ENCODE measurements around the gene GDF9.
"Not testable (repeated sequence)": the region's sequence is repeated elsewhere in the genome, so short reads cannot be mapped to it uniquely, and the experiment has no call there.

GDF9 gene

DNA sequence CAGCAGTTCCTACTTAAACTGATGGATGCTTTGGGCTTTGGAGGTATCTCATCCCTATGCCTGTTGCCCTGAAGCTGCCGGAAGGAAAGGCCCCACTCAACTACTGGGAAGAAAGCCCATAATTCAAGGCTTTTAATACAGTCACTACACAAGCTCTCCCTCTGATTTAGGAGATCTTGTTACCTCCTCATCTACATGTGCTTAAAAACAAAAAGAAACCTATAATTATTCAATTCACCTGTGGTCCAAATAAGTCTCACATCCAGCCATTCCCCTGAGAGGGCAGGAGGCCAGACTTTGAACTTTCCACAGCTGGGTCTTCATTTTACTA is 6.5 kb upstream of the GDF9 start:
- no peak for DNase-seq

DNA sequence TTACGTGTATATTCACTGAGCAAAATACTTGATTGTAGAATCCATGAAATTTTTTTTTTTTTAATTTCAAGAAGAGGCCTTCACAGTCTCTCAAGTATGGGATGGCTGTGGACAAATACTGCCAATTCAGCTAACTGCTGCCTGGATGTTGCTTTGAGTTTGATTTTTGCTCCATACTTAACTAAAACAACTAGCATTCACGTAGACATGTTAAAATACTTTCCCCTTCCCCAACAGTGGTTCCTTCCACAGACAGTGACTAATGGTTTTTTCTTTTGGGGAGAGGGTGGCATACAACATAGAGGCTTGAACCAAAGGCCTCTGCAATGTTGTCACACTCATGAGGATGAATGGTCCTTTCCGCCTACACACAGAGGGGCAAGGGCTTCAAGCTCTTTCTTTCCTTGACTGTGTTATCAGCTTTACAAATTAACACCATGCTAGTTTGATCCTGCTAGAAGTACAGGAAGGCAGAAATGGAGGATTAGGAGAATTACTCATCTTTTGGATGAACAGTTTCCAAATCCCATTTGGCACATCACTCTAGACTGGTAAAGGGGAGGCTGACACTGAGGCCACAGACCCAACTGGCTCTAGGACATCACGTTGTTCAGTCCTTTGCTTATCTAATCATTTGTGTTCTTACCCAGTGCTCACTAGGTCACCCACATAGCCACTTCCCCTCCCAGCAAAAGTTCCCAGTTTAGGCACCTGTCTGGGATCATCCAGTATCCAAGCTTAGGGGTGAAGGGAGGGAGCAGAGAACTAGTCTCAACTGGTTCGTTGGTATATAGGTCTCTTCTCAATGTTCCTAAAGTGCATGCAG is 5.4 kb upstream of the GDF9 start:
- DNase-seq: no peak

DNA sequence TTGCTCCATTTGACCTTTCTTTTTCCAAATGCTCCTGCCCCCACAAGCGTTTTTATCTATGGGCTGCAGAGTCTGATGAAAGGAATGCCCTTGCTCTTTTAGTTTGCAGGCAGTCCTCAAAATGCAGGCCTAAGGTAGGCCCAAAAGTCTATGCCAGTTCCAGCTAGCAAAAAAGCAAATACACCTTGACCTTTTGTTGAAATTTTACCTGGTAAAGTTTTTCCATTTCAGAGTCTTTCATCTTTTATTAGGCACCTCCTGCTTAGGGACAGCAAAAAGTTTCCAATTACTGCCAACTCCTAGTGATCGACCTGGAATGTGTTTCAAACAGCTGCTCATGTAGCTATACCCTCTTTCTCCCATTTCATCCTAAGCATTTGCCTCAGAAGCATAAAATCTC is 4.5 kb upstream of the GDF9 start:
- no peak for DNase-seq

- DNase-seq: no peak
These were observed 2.5 kb upstream of the GDF9 start for GRCh38 chr5:132868754-132869153.

GRCh38 chr5:132867046-132867451 is 780 bp upstream of the GDF9 start:
- DNase-seq: no peak

DNA sequence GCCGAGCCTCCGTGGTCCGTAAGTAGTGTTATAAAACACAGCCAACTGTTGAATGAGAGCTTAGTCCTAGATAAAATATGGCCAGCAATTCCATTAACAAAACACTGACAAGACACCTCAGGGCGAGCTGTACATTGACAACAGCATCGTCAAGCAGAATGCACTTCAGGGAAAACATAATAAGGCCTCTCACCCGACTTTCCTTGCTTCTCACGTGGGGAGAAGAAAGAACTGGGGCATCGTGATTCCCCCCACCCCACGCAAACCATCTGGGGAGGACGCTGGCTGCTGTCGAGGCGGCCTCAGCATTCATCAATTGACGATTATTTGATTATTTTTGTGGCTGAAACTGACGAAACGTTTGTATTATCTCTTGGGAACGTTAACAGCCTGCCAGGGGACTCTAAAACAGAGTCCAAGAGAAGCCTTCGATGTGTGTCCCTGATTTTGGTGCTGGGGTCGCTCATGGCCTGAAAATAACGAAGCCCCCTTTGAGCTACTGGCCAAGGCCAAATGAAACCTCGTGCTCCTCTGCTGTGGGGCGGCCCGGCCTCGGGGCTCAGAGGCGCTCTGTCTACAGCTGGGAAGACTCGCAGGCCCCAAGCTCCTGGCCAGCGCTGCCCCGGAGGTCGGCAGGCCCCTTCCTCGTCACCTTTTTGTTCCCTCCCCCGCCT is 464 bp downstream of the GDF9 start:
- no peak for DNase-seq

GRCh38 chr5:132860742-132861141 is 5.5 kb downstream of the GDF9 start:
- DNase-seq: no peak

DNA sequence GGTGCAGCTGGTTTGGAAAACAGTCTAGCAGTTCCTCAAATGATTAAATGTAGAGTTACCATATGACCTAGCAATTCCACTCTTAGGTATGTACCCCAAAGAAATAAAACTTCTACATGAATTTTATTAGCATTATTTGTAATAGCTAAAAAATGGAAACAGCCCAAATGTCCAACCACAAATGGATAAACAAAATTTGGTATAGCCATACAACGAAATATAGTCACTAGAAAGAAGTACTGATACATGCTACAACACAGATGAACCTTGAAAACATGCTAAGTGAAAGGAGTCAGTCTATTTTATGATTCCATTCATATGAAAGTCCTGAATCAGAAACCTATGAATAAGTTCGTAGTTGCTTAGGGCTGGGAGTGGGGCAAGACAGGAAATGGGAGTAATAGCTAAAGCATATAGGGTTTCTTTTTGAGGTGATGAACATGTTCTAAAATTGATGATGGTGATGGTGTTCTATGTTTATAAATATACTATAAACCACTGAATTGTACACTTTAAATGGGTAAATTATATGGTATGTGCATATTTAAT is 6.3 kb downstream of the GDF9 start:
- DNase-seq: no peak

GRCh38 chr5:132856011-132856410 is 10.3 kb downstream of the GDF9 start:
- DNase-seq: no peak

DNA sequence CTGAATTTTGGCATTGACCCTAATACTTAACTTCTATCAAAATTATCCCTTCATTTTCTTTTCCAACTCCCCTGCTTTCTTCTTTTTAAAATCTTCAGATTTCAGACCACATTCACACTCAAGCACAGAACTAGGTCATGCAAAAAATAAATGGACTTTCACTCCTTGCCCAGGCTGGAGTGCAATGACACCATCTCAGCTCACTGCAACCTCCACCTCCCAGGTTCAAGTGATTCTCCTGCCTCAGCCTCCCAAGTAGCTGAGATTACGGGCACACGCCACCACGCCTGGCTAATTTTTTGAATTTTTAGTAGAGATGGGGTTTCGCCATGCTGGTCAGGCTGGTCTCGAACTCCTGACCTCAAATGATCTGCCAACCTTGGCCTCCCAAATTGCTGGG is 11.3 kb downstream of the GDF9 start:
- not testable (repeated sequence) for DNase-seq

DNA sequence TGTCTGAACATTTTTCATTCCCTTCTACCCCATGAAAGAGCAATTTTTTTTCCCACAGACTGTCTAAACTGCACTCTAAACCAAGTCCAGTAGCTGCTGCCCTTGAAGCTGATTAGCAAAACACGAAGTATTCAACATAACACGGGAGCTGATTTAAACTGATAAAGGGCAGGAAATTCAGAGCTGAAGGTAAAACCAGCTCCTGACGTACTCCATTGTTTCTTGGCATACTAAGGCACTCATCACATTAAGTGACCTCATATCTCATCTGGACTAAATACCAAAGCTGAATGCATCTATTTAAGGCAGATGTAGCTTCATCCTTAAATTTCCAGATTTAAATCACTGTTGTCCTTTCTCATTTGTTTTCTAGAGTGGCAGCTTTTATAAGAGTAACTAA is 12.0 kb downstream of the GDF9 start:
- DNase-seq: no peak

- no peak for DNase-seq
These were observed 12.5 kb downstream of the GDF9 start for GRCh38 chr5:132853790-132854189.

- DNase-seq: no peak
These were observed 12.9 kb downstream of the GDF9 start for GRCh38 chr5:132853323-132853722.

DNA sequence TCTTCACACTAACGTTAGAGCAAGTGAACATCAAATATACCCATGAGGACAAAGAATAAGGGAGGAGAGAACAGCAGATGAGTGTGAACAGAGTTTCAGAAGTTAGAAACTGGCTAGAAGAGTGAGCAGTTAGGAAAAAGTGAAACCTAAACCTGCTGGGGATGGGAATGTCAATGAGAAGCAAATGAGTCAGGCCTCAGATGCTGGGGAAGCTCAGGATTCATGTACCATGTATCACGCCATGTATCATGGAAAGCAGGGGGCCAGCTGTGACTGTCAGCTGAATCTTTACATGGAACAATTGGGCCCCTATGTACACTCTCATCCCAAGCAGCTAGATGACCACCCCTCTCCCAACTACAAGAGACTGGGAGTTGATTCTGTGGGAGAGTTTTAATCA is 16.2 kb downstream of the GDF9 start:
- DNase-seq: no peak

GRCh38 chr5:132849347-132849746 is 16.9 kb downstream of the GDF9 start:
- no peak for DNase-seq

- no peak for DNase-seq
These were observed 18.0 kb downstream of the GDF9 start for GRCh38 chr5:132848270-132848669.

DNA sequence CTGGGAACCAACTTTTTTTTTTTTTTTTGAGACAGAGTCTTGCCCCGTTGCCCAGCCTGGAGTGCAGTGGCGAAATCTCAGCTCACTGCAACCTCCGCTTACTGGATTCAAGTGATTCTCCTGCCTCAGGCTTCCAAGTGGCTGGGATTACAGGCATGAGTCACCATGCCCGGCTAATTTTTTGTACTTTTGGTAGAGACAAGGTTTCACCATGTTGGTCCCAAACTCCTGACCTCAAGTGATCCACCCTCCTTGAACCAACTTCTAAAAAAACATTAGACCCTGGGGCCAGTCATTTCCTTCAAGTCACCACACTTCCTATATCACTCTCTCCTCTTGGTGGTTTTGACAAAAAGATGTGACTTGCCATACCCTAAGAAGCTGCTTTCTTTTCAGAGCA is 25.0 kb downstream of the GDF9 start:
- DNase-seq: peak; percentile 36

- no peak for DNase-seq
These were observed 25.4 kb downstream of the GDF9 start for GRCh38 chr5:132840896-132841295.

GRCh38 chr5:132840313-132840712 is 26.0 kb downstream of the GDF9 start:
- no peak for DNase-seq

DNA sequence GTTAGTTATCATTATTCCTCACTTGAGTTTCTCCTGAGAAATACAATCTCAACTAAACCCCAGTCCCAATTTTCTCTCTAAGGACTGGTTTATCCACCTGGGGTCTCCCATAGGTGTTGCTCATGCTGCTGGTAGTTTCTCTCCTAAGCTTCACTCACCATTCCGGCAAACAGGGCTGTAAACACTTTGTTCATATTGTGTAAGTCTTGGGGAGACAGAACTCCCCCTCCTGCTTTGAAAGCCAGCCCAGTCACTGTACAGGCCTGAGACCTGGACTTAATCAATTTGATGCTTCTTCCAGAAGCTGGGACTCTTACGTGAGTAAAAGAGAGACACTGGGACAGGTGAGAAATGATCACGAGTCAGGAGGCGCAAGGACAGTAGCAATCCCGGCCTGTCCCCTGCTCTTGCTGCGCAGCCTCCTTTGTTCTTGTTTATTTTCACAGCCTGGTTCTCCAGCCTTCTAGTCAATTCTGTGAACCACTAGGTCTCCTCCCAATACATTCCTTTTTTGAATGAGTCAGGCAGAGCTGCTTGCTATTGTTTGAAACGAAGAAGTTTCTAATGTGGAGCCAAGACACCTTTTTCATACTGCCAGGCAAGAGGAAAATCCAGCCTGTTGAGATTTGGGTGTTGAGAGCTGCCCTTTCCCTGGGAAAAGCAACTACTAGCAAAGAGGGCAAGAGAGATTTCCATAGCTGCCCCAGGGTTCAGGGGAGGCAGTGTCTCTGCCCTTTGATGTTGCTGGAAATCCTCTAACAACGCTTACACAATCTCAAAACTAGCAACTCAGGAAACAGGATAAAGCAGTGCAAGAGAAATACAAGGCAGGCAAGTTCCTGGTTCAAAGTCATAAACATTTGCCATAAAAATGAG is 26.6 kb downstream of the GDF9 start:
- peak; percentile 57 for DNase-seq

GRCh38 chr5:132838516-132839282 is 27.6 kb downstream of the GDF9 start:
- DNase-seq: no peak

GRCh38 chr5:132837868-132838267 is 28.4 kb downstream of the GDF9 start:
- no peak for DNase-seq

DNA sequence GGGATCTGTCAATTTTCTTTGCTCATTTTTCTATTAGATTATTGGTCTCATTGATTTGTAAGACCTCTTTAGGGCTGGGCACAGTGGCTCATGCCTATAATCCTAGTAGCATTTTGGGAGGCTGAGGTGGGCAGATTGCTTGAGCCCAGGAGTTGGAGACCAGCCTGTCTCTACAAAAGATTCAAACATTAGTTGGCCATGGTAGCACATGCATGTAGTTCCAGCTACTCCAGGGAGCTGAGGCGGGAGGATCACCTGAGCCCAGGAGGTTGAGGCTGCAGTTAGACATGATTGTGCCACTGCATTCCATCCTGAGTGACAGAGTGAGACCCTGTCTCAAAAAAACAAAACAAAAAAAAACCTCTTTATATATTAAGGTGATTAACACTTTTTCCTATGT is 29.4 kb downstream of the GDF9 start:
- DNase-seq: no peak
